GM23338 (cell line): ENCODE data around the gene WWOX.

Experiments
- CTCF ChIP-seq, 2 experiments: fragments of 200-600 bp in 1 of 2; sonication (generic) in 1 of 2; conservative IDR thresholded peaks; 2 replicates each; pipeline versions ENCODE4 v1.5.1 to v1.6.1; 2016 to 2017; ENCODE audit warnings: antibody characterized with exemption in 2 of 2, low read depth in 2 of 2, mild to moderate bottlenecking in 2 of 2, moderate library complexity in 1 of 2
- EZH2 ChIP-seq: fragments of 200-600 bp; sonication (generic); IDR thresholded peaks from one replicate; pipeline ENCODE4 v1.8.0; 2017; ENCODE audit warnings: antibody characterized with exemption, mild to moderate bottlenecking, low read depth; ENCODE audit not compliant: unreplicated experiment

GRCh38 chr16:78562111-78562510 lies 462.7 kb downstream of the WWOX start:
- TF ChIP-seq CTCF (conservative IDR thresholded peaks at IDR 0.05; ENCODE audit: low read depth in 2 of 2): no peak
- no peak for TF ChIP-seq EZH2
